Central memory CD4-positive, alpha-beta T cell (primary cell): Measurements from ENCODE around the gene CNDP2.

ENCODE experiments used
- DNase-seq: peaks from one replicate; pipeline ENCODE4 v3.0.0; 2022

The CNDP2 gene

DNA sequence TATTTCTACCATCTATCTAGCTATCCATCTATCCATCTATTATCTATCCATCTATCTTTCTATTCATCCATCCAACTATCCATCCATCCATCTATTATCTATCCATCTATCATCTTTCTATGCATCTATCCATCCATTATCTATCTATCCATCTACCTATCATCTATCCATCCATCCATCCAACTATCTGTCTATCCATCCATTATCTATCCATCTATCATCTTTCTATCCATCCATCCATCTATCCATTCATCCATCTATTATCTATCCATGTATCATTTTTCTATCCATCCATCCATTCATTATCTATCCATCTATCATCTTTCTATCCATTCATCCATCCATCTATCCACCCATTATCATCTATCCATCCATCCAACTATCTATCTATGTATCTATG, 76.9 kb downstream of the CNDP2 start:
- DNase-seq = no peak
